ENCODE results near the gene DGKQ. TPM values are rescaled to one million over a fixed set of nuclear protein-coding genes. Genes with fewer than 3 reads are reported as not detected.
A peak's percentile ranks its signal among the peaks of the same experiment; 100 is the strongest.

DGKQ gene
- total and polyA plus RNA-seq, 2 of the 13 experiments (the other 11 are each of a cell fraction or from before 2014, with no cell fraction given): 4.5 to 7.2 TPM

DNA sequence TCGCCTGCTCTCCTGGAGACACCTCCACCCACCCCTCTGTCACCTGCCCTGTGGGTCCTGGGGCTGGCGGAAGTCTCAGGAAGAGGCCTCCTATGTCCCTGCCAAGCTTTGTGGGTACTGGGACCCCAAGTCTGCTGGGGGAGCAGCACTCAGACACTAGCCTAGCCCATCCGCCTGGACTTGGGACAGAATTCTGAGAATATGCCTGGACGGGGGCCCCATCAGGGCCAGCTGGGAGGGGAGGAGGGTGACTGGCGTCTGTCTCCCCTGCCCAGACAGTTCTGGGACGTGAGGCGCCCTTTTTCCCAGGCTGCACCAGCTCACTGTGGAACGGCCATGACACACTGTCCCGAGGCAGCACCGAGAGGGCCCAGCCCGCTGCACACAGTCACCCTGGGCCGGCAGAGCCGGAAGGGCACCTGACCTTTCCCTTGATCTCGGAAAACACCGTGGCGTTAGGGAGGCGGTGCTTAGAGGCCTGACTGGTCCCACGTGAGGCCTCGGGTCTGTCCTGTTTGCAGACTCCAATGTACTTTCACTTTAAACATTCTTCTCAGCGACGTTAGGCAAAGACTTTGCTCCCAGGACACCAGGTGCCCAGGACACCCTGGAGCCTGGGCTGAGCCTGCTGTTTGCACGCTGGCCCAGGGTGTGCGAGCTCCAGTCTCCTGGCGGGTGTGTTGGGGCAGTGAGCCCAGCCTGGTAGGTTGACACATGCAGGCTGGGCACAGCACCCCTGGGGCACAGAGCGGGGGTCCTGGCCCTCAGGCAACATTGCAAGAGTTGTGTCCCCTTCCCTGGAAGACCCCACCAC, 19.1 kb upstream of the DGKQ start (continued):
- TF ChIP-seq MXI1 (IDR thresholded peaks at IDR 0.05; ENCODE audit: borderline replicate concordance, low read depth, low read length) (peak; percentile 92; the same call in 1 of the 3 replicates), TBX3 (IDR thresholded peaks at IDR 0.05; ENCODE audit: borderline replicate concordance) (0 out of 2 replicates have a peak, but pooled peaks have one; percentile 26), DNMT1 (CRISPR knock-in tag; IDR thresholded peaks at IDR 0.05) (0 out of 2 replicates have a peak, but pooled peaks have one; percentile 33), ZNF256 (CRISPR knock-in tag; conservative IDR thresholded peaks at IDR 0.05) (no peak), ZNF12 (CRISPR knock-in tag; IDR thresholded peaks at IDR 0.05) (peak; percentile 57; the same call in 1 of the 2 replicates), SUZ12 (IDR thresholded peaks at IDR 0.05; ENCODE audit: low read depth, low read length) (no peak), RBM22 (optimal IDR thresholded peaks at IDR 0.05; ENCODE audit: low read length) (peak; percentile 40), CBFB (CRISPR knock-in tag; IDR thresholded peaks at IDR 0.05) (no peak), ZNF776 (CRISPR knock-in tag; IDR thresholded peaks at IDR 0.05) (no peak), EED (CRISPR knock-in tag; IDR thresholded peaks at IDR 0.05) (no peak), ZIK1 (CRISPR knock-in tag; IDR thresholded peaks at IDR 0.05; ENCODE audit: borderline replicate concordance, low read depth) (no peak; the same call in none of the 2 replicates), ZNF326 (CRISPR knock-in tag; IDR thresholded peaks at IDR 0.05; ENCODE audit: borderline replicate concordance) (no peak), ZNF446 (CRISPR knock-in tag; IDR thresholded peaks at IDR 0.05) (0 out of 2 replicates have a peak, but pooled peaks have one; percentile 12)
- TF ChIP-seq, protein P1, sequence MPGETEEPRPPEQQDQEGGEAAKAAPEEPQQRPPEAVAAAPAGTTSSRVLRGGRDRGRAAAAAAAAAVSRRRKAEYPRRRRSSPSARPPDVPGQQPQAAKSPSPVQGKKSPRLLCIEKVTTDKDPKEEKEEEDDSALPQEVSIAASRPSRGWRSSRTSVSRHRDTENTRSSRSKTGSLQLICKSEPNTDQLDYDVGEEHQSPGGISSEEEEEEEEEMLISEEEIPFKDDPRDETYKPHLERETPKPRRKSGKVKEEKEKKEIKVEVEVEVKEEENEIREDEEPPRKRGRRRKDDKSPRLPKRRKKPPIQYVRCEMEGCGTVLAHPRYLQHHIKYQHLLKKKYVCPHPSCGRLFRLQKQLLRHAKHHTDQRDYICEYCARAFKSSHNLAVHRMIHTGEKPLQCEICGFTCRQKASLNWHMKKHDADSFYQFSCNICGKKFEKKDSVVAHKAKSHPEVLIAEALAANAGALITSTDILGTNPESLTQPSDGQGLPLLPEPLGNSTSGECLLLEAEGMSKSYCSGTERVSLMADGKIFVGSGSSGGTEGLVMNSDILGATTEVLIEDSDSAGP (CRISPR knock-in tag; IDR thresholded peaks at IDR 0.05; ENCODE audit: borderline replicate concordance): peak; percentile 98
- TF ChIP-seq, protein P2, sequence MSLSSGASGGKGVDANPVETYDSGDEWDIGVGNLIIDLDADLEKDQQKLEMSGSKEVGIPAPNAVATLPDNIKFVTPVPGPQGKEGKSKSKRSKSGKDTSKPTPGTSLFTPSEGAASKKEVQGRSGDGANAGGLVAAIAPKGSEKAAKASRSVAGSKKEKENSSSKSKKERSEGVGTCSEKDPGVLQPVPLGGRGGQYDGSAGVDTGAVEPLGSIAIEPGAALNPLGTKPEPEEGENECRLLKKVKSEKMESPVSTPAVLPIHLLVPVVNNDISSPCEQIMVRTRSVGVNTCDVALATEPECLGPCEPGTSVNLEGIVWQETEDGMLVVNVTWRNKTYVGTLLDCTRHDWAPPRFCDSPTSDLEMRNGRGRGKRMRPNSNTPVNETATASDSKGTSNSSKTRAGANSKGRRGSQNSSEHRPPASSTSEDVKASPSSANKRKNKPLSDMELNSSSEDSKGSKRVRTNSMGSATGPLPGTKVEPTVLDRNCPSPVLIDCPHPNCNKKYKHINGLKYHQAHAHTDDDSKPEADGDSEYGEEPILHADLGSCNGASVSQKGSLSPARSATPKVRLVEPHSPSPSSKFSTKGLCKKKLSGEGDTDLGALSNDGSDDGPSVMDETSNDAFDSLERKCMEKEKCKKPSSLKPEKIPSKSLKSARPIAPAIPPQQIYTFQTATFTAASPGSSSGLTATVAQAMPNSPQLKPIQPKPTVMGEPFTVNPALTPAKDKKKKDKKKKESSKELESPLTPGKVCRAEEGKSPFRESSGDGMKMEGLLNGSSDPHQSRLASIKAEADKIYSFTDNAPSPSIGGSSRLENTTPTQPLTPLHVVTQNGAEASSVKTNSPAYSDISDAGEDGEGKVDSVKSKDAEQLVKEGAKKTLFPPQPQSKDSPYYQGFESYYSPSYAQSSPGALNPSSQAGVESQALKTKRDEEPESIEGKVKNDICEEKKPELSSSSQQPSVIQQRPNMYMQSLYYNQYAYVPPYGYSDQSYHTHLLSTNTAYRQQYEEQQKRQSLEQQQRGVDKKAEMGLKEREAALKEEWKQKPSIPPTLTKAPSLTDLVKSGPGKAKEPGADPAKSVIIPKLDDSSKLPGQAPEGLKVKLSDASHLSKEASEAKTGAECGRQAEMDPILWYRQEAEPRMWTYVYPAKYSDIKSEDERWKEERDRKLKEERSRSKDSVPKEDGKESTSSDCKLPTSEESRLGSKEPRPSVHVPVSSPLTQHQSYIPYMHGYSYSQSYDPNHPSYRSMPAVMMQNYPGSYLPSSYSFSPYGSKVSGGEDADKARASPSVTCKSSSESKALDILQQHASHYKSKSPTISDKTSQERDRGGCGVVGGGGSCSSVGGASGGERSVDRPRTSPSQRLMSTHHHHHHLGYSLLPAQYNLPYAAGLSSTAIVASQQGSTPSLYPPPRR (CRISPR knock-in tag; IDR thresholded peaks at IDR 0.05; ENCODE audit: borderline replicate concordance): peak; percentile 86
- TF ChIP-seq, protein P3, sequence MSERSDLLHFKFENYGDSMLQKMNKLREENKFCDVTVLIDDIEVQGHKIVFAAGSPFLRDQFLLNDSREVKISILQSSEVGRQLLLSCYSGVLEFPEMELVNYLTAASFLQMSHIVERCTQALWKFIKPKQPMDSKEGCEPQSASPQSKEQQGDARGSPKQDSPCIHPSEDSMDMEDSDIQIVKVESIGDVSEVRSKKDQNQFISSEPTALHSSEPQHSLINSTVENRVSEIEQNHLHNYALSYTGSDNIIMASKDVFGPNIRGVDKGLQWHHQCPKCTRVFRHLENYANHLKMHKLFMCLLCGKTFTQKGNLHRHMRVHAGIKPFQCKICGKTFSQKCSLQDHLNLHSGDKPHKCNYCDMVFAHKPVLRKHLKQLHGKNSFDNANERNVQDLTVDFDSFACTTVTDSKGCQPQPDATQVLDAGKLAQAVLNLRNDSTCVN (CRISPR knock-in tag; IDR thresholded peaks at IDR 0.05; ENCODE audit: borderline replicate concordance): peak; percentile 24; the same call in 1 of the 2 replicates
- TF ChIP-seq, protein P4, sequence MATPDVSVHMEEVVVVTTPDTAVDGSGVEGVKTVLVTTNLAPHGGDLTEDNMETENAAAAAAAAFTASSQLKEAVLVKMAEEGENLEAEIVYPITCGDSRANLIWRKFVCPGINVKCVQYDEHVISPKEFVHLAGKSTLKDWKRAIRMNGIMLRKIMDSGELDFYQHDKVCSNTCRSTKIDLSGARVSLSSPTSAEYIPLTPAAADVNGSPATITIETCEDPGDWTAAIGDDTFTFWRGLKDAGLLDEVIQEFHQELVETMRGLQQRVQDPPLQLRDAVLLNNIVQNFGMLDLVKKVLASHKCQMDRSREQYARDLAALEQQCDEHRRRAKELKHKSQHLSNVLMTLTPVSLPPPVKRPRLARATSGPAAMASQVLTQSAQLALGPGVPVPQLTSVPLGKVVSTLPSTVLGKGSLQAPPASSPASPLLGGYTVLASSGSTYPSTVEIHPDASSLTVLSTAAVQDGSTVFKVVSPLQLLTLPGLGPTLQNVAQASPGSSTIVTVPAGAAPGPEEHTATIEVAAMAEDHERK (CRISPR knock-in tag; IDR thresholded peaks at IDR 0.05; ENCODE audit: low read depth): 0 out of 2 replicates have a peak, but pooled peaks have one; percentile 22
- TF ChIP-seq, protein P5, sequence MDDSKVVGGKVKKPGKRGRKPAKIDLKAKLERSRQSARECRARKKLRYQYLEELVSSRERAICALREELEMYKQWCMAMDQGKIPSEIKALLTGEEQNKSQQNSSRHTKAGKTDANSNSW (CRISPR knock-in tag; IDR thresholded peaks at IDR 0.05; ENCODE audit: borderline replicate concordance): no peak
